ENCODE measurements around the gene RNPEPL1. TPM values are rescaled to one million over a fixed set of nuclear protein-coding genes. Genes with fewer than 3 reads are reported as not detected.

Gene RNPEPL1
- total and polyA plus RNA-seq, 3 donors from 2014 or later = 28.9 to 48.5 (median 39.1) TPM

DNA sequence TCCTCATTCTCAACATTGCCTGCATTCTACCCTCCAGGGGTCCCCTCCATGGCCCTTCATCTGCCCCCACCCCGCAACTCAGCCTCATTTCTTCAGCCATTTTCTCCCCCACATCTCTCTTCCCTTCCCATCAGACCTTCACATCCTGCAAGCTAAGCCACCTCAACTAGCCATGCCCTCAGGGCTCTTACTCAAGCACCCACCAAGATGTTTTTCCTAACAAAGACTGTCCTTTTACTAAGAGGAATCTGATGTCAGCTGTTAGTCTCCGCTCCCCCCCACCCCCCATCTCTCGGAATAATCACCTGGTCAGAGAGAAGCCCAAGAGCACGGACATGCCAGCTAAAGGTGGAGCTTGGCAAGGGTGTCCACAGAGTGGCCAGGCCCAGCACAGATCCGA lies 13.5 kb downstream of the RNPEPL1 start:
- no peak overlapping the region for H3K27ac ChIP-seq
- H3K9me3 ChIP-seq = no peaks in the 10 kb centered on the region
- H3K4me1 ChIP-seq = peaks cover 11% of the 10 kb centered on the region
- no peaks in the 10 kb centered on the region for H3K36me3 ChIP-seq (ENCODE audit: low read depth, missing control alignments)
- no peak for DNase-seq
- no peaks in the 10 kb centered on the region for H3K27me3 ChIP-seq
- no peak for TF ChIP-seq POLR2A (IDR thresholded peaks at IDR 0.05)
- TF ChIP-seq, protein P1, sequence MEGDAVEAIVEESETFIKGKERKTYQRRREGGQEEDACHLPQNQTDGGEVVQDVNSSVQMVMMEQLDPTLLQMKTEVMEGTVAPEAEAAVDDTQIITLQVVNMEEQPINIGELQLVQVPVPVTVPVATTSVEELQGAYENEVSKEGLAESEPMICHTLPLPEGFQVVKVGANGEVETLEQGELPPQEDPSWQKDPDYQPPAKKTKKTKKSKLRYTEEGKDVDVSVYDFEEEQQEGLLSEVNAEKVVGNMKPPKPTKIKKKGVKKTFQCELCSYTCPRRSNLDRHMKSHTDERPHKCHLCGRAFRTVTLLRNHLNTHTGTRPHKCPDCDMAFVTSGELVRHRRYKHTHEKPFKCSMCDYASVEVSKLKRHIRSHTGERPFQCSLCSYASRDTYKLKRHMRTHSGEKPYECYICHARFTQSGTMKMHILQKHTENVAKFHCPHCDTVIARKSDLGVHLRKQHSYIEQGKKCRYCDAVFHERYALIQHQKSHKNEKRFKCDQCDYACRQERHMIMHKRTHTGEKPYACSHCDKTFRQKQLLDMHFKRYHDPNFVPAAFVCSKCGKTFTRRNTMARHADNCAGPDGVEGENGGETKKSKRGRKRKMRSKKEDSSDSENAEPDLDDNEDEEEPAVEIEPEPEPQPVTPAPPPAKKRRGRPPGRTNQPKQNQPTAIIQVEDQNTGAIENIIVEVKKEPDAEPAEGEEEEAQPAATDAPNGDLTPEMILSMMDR (IDR thresholded peaks at IDR 0.05) = no peak
- no peak overlapping the region for H3K4me3 ChIP-seq
- 93 to 99% methylated on average over 5 of the region's 5 CpGs for WGBS, 2 donors
- intact Hi-C loops (cut with DNase I; ENCODE audit: low total_unique reads) = no loop called here

DNA sequence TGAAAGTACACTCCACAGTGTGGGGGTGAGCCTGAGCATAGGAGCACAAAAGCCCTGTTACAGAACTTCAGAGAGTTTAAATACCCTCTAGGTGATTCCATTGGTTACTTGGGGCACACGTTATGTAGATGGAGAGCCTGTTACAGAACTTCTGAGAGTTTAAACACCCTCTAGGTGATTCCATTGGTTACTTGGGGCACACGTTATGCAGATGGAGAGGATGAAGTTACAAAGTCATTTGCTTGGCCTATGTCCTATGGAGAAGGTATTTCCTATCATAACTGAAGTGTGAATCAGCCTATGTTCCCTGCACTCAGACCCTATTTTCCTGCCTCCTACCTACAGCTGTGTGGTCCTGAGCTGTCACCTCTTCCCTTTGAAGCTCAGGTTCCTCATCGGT lies 14.5 kb downstream of the RNPEPL1 start:
- peaks cover 19% of the 10 kb centered on the region for H3K4me1 ChIP-seq
- H3K36me3 ChIP-seq (ENCODE audit: low read depth, missing control alignments) = no peaks in the 10 kb centered on the region
- H3K27ac ChIP-seq = no peak overlapping the region
- no peaks in the 10 kb centered on the region for H3K27me3 ChIP-seq
- TF ChIP-seq, protein P1 (IDR thresholded peaks at IDR 0.05) = no peak
- no peak for TF ChIP-seq POLR2A (IDR thresholded peaks at IDR 0.05)
- intact Hi-C loops (cut with DNase I; ENCODE audit: low total_unique reads) = no loop called here
- H3K9me3 ChIP-seq = no peaks in the 10 kb centered on the region
- WGBS, 2 donors = 83 to 86% methylated on average over 3 of the region's 3 CpGs
- no peak overlapping the region for H3K4me3 ChIP-seq
- DNase-seq = no peak

DNA sequence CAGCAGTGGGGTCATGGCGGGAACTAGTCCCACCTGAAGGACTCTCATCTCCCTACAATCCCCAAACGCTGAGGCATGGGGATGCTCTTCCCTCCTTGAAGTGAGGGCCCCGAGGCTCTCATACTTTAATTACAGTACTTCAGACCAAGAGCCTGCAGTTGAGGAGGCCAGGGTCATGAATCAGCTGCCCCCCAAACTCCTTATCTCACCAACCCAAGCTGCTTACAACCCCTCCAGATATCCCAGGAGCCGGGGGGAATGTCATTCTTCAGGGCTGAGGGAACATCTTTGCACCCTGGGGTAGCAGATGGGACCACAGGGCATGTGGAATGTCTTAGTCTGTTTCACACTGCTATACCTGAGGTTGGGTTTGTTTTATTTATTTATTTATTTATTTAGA lies 15.5 kb downstream of the RNPEPL1 start:
- peaks cover 26% of the 10 kb centered on the region for H3K4me1 ChIP-seq
- intact Hi-C loops (cut with DNase I; ENCODE audit: low total_unique reads) = no loop called here
- H3K27me3 ChIP-seq = no peaks in the 10 kb centered on the region
- no peak for DNase-seq
- no peaks in the 10 kb centered on the region for H3K9me3 ChIP-seq
- no peak for TF ChIP-seq POLR2A (IDR thresholded peaks at IDR 0.05)
- TF ChIP-seq, protein P1 (IDR thresholded peaks at IDR 0.05) = no peak
- H3K36me3 ChIP-seq (ENCODE audit: low read depth, missing control alignments) = no peaks in the 10 kb centered on the region
- H3K27ac ChIP-seq = no peak overlapping the region
- H3K4me3 ChIP-seq = no peak overlapping the region
- 80 to 90% methylated on average over 4 of the region's 4 CpGs for WGBS, 2 donors

DNA sequence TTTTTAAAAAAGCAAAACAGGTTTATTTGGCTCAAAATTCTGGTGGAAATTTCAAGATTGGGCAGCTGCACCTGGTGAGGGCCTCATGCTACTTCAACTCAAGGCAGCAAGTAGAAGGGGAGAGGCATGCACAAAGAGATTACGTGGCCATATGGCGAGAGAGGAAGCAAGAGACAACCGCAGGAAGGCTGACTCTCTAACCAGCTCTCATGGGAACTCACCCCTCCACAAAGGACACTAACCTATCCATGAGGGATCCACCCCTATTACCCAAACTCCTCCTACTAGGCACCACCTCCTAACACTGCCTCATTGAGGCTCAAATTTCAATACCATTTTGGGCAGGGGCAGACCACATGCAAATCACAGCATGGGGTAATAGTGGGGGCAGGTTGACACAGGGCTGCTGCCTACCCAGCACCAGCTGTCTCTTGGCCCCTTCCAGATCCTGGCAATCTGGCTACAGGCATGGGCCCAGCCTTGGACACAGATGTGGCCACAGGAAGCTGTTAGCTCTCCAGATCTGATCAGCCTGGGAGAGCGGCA lies 16.3 kb downstream of the RNPEPL1 start:
- H3K4me3 ChIP-seq = no peak overlapping the region
- H3K9me3 ChIP-seq = no peaks in the 10 kb centered on the region
- intact Hi-C loops (cut with DNase I; ENCODE audit: low total_unique reads) = no loop called here
- no peak for TF ChIP-seq POLR2A (IDR thresholded peaks at IDR 0.05)
- TF ChIP-seq, protein P1 (IDR thresholded peaks at IDR 0.05) = no peak
- no peaks in the 10 kb centered on the region for H3K36me3 ChIP-seq (ENCODE audit: low read depth, missing control alignments)
- H3K27ac ChIP-seq = no peak overlapping the region
- DNase-seq = no peak
- no peaks in the 10 kb centered on the region for H3K27me3 ChIP-seq
- WGBS, 2 donors = 71 to 77% methylated on average over 4 of the region's 4 CpGs
- H3K4me1 ChIP-seq = peaks cover 26% of the 10 kb centered on the region

DNA sequence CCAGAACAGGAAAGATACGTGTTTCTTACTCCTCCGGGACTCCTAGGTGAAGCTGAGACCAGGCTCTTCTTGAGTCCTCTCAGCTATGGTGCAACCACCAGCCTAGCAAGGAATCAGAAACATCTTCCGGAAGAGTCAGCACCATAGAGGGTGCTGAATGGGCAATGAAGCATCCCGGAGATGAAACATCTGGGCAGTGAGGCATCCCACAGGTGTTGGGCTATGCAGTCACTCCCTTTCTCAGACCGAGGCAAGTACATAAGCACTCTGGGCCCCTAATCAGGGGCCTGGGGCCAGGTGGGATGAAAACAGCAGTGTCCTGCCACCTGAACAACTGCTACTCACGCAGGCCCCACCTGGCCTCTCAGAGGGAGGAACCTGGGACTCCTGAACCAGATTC lies 16.8 kb downstream of the RNPEPL1 start:
- peaks cover 26% of the 10 kb centered on the region for H3K4me1 ChIP-seq
- TF ChIP-seq, protein P1 (IDR thresholded peaks at IDR 0.05) = no peak
- TF ChIP-seq POLR2A (IDR thresholded peaks at IDR 0.05) = no peak
- no peak overlapping the region for H3K27ac ChIP-seq
- H3K36me3 ChIP-seq (ENCODE audit: low read depth, missing control alignments) = no peaks in the 10 kb centered on the region
- H3K27me3 ChIP-seq = no peaks in the 10 kb centered on the region
- 35 to 52% methylated on average over 5 to 6 of the region's 6 CpGs for WGBS, 2 donors
- no peak for DNase-seq
- H3K9me3 ChIP-seq = no peaks in the 10 kb centered on the region
- intact Hi-C loops (cut with DNase I; ENCODE audit: low total_unique reads) = no loop called here
- H3K4me3 ChIP-seq = peak overlapping the region in 1 of 2 donors; percentile 88

Data from testis (tissue), 3 donors.